Measurements from ENCODE around the gene ACBD5. TPM values are rescaled to one million over a fixed set of nuclear protein-coding genes. Genes with fewer than 3 reads are reported as not detected.

ACBD5 gene
- total and polyA plus RNA-seq, 2 donors = 13.6 to 14.8 TPM

DNA sequence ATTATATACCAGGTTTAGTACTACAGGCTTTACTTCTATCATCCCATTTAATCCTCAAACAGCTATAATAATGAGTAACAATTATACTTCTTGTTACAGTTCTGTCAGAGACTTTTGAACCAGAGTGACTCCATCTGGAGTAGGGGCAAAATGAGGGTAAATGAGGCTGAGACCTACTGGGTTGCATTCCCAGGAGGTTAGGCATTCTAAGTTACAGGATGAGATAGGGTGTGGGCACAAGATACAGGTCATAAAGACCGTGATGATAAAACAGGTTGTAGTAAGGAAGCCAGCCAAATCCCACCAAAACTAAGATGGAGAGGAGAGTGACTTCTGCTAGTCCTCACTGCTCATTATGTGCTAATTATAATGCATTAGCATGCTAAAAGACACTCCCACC is 90.3 kb downstream of the ACBD5 start:
- 100% methylated on average over 1 of the region's 1 CpG for WGBS
- Histone ChIP-seq H3K9me3 (ENCODE audit: control insufficient read depth in 2 of 2, insufficient read depth in 1 of 2, low read length in 1 of 2) (no peaks in the 10 kb centered on the region), H3K36me3 (ENCODE audit: control insufficient read depth in 2 of 2, insufficient read depth in 2 of 2, low read length in 1 of 2) (peaks cover 26 to 29% of the 10 kb centered on the region in 2 donors), H3K27me3 (ENCODE audit: control insufficient read depth in 2 of 2, insufficient read depth in 1 of 2, low read length in 1 of 2) (no peaks in the 10 kb centered on the region), H3K4me3 (ENCODE audit: low read length in 2 of 2) (no peak overlapping the region), H3K27ac (ENCODE audit: low read depth in 1 of 2, low read length in 1 of 2) (no peak overlapping the region), H3K4me1 (ENCODE audit: control insufficient read depth in 2 of 2, insufficient read depth in 2 of 2, low read length in 2 of 2) (peaks cover 5 to 8% of the 10 kb centered on the region in 2 donors)
- no peak for DNase-seq (ENCODE audit: low read depth in 6 of 9, low spot score in 9 of 9)

- DNase-seq (ENCODE audit: low read depth in 6 of 9, low spot score in 9 of 9) = no peak
These were observed 92.9 kb downstream of the ACBD5 start for GRCh38 chr10:27147701-27148100.

DNA sequence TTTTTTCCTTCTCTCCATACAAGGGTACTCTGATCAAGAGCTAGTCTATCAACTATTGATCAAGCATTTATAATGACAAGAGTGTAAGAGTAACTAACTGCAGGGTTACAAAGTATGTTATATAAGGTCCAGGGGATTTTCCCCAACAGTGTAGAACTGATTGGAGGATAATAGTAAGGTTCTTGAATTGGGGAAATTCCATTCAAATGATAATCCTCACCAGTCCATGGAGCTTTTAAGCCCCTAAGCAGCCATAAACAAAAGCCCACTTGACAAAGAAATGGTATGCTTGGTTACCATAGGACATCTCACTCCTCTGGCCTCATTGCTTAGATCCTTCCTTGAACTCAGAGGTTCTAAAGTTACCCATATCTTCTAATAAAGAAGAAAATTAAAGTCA is 94.7 kb downstream of the ACBD5 start:
- Histone ChIP-seq H3K9me3 (ENCODE audit: control insufficient read depth in 2 of 2, insufficient read depth in 1 of 2, low read length in 1 of 2) (no peaks in the 10 kb centered on the region), H3K4me3 (ENCODE audit: low read length in 2 of 2) (no peak overlapping the region), H3K4me1 (ENCODE audit: control insufficient read depth in 2 of 2, insufficient read depth in 2 of 2, low read length in 2 of 2) (no peaks in the 10 kb centered on the region), H3K27me3 (ENCODE audit: control insufficient read depth in 2 of 2, insufficient read depth in 1 of 2, low read length in 1 of 2) (no peaks in the 10 kb centered on the region), H3K27ac (ENCODE audit: low read depth in 1 of 2, low read length in 1 of 2) (no peak overlapping the region), H3K36me3 (ENCODE audit: control insufficient read depth in 2 of 2, insufficient read depth in 2 of 2, low read length in 1 of 2) (peaks cover 42 to 58% of the 10 kb centered on the region in 2 donors)
- no peak for DNase-seq (ENCODE audit: low read depth in 6 of 9, low spot score in 9 of 9)

More at GRCh38 chr10:27147701-27148100, 92.9 kb downstream of the ACBD5 start:
- Histone ChIP-seq H3K4me1 (ENCODE audit: control insufficient read depth in 2 of 2, insufficient read depth in 2 of 2, low read length in 2 of 2) (peaks cover 0 to 3% of the 10 kb centered on the region in 2 donors), H3K27ac (ENCODE audit: low read depth in 1 of 2, low read length in 1 of 2) (no peak overlapping the region), H3K27me3 (ENCODE audit: control insufficient read depth in 2 of 2, insufficient read depth in 1 of 2, low read length in 1 of 2) (no peaks in the 10 kb centered on the region), H3K36me3 (ENCODE audit: control insufficient read depth in 2 of 2, insufficient read depth in 2 of 2, low read length in 1 of 2) (peaks cover 35 to 48% of the 10 kb centered on the region in 2 donors), H3K9me3 (ENCODE audit: control insufficient read depth in 2 of 2, insufficient read depth in 1 of 2, low read length in 1 of 2) (no peaks in the 10 kb centered on the region), H3K4me3 (ENCODE audit: low read length in 2 of 2) (no peak overlapping the region)
- WGBS = 92% methylated on average over 5 of the region's 5 CpGs

Other genes with a start within 250 kb of the ACBD5 start
- gene ANKRD26, start 140.3 kb downstream of the ACBD5 start, total RNA-seq = 8.3 TPM
- 9.3 TPM for gene ANKRD26, start 140.3 kb downstream of the ACBD5 start, polyA plus RNA-seq
- gene YME1L1, start 86.4 kb downstream of the ACBD5 start, total RNA-seq = 93.3 TPM
- 54.3 TPM for gene YME1L1, start 86.4 kb downstream of the ACBD5 start, polyA plus RNA-seq
- gene MASTL, start 85.4 kb downstream of the ACBD5 start, total RNA-seq = 19.3 TPM
- 10.2 TPM for gene MASTL, start 85.4 kb downstream of the ACBD5 start, polyA plus RNA-seq

All from thymus (tissue), 11 donors.